ENCODE data around the gene U2AF1L4.
A peak's percentile ranks its signal among the peaks of the same experiment; 100 is the strongest.

The U2AF1L4 gene

GRCh38 chr19:35757231-35757748 is 12.1 kb upstream of the U2AF1L4 start:
- no peak for DNase-seq (ENCODE audit: low read depth)

GRCh38 chr19:35756377-35757230 is 11.4 kb upstream of the U2AF1L4 start, which contains the start of gene HSPB6:
Gene HSPB6, minus strand, starts transcription at chr19:35757029. Its CDS starts 21 bp downstream, at chr19:35757008.
- no peak for DNase-seq (ENCODE audit: low read depth)

GRCh38 chr19:35755550-35756376 is 10.5 kb upstream of the U2AF1L4 start:
- peak; percentile 40 for DNase-seq (ENCODE audit: low read depth)

GRCh38 chr19:35755131-35755549 is 9.9 kb upstream of the U2AF1L4 start:
- no peak for DNase-seq (ENCODE audit: low read depth)

GRCh38 chr19:35754370-35755130 is 9.3 kb upstream of the U2AF1L4 start:
- DNase-seq (ENCODE audit: low read depth) = no peak

GRCh38 chr19:35753634-35754369 is 8.6 kb upstream of the U2AF1L4 start:
- DNase-seq (ENCODE audit: low read depth) = no peak

GRCh38 chr19:35752746-35753350 is 7.6 kb upstream of the U2AF1L4 start:
- no peak for DNase-seq (ENCODE audit: low read depth)

- DNase-seq (ENCODE audit: low read depth) = no peak
Measured at GRCh38 chr19:35751839-35752745, 6.9 kb upstream of the U2AF1L4 start.

- DNase-seq (ENCODE audit: low read depth) = no peak
Measured at GRCh38 chr19:35750167-35750566, 4.9 kb upstream of the U2AF1L4 start.

- DNase-seq (ENCODE audit: low read depth) = peak; percentile 98
Measured at GRCh38 chr19:35748106-35749020, 3.1 kb upstream of the U2AF1L4 start, which contains the start of gene LIN37. Gene LIN37, plus strand, starts transcription at chr19:35748576. Its CDS starts 149 bp downstream, at chr19:35748725.

- DNase-seq (ENCODE audit: low read depth) = no peak
Measured at GRCh38 chr19:35746531-35746930, 1.3 kb upstream of the U2AF1L4 start.

GRCh38 chr19:35746087-35746462 is 857 bp upstream of the U2AF1L4 start:
- DNase-seq (ENCODE audit: low read depth) = no peak

- DNase-seq (ENCODE audit: low read depth) = peak; percentile 87
Measured at GRCh38 chr19:35744430-35745327, 539 bp downstream of the U2AF1L4 start.

- DNase-seq (ENCODE audit: low read depth) = no peak
Measured at GRCh38 chr19:35743640-35744429, 1.4 kb downstream of the U2AF1L4 start.

GRCh38 chr19:35742121-35742724 is 3.0 kb downstream of the U2AF1L4 start, which contains the start of gene IGFLR1:
Gene IGFLR1, minus strand, starts transcription at chr19:35742452. Its CDS starts 1,272 bp downstream, at chr19:35741180.
- peak; percentile 37 for DNase-seq (ENCODE audit: low read depth)

GRCh38 chr19:35741203-35741515 is 4.1 kb downstream of the U2AF1L4 start:
- DNase-seq (ENCODE audit: low read depth) = no peak

All from activated T-cell treated with anti-CD3 and anti-CD28 coated beads for 1 hour (primary cell).